HG02610 (cell line): ENCODE measurements around the gene YJEFN3.

Experiments used
- ATAC-seq: cut with Tn5 transposase; IDR thresholded peaks from one replicate; pipeline ENCODE4 v1.9.1; 2021; ENCODE audit warnings: mild to moderate bottlenecking, moderate library complexity; ENCODE audit not compliant: unreplicated experiment

The YJEFN3 gene

GRCh38 chr19:19549804-19550464 lies 21.2 kb downstream of the YJEFN3 start:
- no peak for ATAC-seq

- no peak for ATAC-seq
Measured at GRCh38 chr19:19550485-19550929, 21.8 kb downstream of the YJEFN3 start.

GRCh38 chr19:19550972-19551852 lies 22.5 kb downstream of the YJEFN3 start:
- no peak for ATAC-seq

GRCh38 chr19:19551853-19552192 lies 23.1 kb downstream of the YJEFN3 start:
- ATAC-seq = no peak

GRCh38 chr19:19552798-19553197 lies 24.1 kb downstream of the YJEFN3 start:
- ATAC-seq = no peak

GRCh38 chr19:19553670-19554069 lies 25.0 kb downstream of the YJEFN3 start:
- no peak for ATAC-seq

- ATAC-seq = no peak
Measured at GRCh38 chr19:19554074-19555023, 25.6 kb downstream of the YJEFN3 start.

GRCh38 chr19:19558055-19558454 lies 29.3 kb downstream of the YJEFN3 start:
- no peak for ATAC-seq

GRCh38 chr19:19558636-19559035 lies 29.9 kb downstream of the YJEFN3 start:
- ATAC-seq = no peak

- ATAC-seq = no peak
Measured at GRCh38 chr19:19559931-19560330, 31.2 kb downstream of the YJEFN3 start.

GRCh38 chr19:19561946-19562664 lies 33.4 kb downstream of the YJEFN3 start:
- ATAC-seq = no peak

GRCh38 chr19:19562665-19563347 lies 34.1 kb downstream of the YJEFN3 start:
- ATAC-seq = no peak

GRCh38 chr19:19563348-19563848 lies 34.7 kb downstream of the YJEFN3 start:
- ATAC-seq = no peak

GRCh38 chr19:19566306-19566705 lies 37.6 kb downstream of the YJEFN3 start:
- no peak for ATAC-seq

GRCh38 chr19:19567391-19567790 lies 38.7 kb downstream of the YJEFN3 start:
- no peak for ATAC-seq

- ATAC-seq = no peak
Measured at GRCh38 chr19:19568802-19569756, 40.4 kb downstream of the YJEFN3 start.

GRCh38 chr19:19570571-19570970 lies 41.9 kb downstream of the YJEFN3 start:
- ATAC-seq = no peak

GRCh38 chr19:19571071-19571786 lies 42.5 kb downstream of the YJEFN3 start:
- no peak for ATAC-seq
